ELF-1 (cell line): ENCODE measurements around the gene FAM222A.

ENCODE experiments used
- DNase-seq: peaks from one replicate; pipeline ENCODE4 v3.0.0-alpha.2; 2016; ENCODE audit warnings: low read depth, low spot score

FAM222A gene

GRCh38 chr12:109724321-109724892 is 10.8 kb downstream of the FAM222A start:
- DNase-seq: no peak

DNA sequence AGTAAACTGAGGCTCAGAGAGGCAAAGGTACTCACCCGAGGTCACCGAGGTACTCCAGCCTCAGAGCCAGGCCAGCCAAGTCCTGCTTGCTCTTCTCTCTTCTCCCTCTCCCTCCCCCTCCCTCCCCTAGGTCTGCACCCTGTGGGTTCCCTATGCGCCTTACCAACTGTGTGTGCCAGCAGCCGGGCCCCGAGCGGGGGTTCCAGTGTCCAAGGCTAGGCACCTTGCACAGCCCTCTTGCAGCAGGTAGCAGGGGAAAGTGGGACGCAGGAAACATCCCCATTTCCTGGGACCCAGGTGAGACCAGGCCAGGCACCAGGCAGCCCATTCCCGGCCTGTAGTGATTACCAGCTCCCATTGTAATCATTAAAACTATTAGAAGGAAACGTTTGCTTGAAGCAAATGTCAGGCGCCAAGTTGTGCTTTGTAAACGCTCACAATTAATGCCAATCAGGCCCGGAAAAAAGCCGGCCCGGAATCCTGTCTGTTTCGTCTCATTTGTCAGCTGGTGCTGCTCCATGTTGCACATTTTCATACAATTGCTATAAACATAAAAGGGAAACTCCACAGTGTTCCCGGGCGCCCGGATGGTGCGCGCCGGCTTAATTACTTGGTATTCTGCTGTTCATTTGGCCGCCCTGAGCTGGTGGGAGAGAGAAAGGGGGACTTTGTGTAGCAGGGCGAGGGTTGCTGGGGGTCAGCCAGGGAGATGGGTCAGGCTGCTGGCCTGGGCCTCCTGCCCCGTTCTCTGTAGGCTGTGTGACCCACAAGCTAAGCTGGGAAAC is 11.9 kb downstream of the FAM222A start:
- DNase-seq: no peak

GRCh38 chr12:109726106-109726497 is 12.5 kb downstream of the FAM222A start:
- no peak for DNase-seq

DNA sequence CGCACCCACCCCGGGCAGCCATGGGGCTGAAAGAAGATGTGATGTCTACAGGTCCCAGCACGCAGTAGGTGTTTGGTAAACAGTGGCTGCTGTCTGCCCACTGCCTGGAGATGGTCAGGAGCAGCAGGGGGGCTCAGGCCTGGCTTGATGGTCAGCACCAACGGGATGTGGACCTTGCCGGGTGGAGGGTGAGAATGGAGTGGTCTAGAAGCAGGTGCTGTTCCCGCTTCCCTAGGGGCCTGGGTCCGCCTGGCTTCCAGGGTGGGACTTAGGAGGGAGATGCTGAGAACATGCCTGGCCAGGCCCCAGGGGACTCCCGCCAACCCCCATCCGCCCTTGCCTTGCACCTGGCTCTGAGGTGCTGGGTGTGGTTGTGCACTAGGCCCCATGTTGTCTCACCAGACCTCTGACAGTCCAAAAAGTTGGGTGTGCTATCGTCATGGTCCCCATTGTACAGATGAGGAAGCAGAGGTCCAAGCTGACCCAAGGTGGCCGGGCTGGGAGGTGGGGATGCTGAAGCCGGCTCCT is 12.9 kb downstream of the FAM222A start:
- DNase-seq: no peak

GRCh38 chr12:109727039-109727723 is 13.6 kb downstream of the FAM222A start:
- no peak for DNase-seq

- no peak for DNase-seq
These were observed 14.4 kb downstream of the FAM222A start for GRCh38 chr12:109727746-109728726.

DNA sequence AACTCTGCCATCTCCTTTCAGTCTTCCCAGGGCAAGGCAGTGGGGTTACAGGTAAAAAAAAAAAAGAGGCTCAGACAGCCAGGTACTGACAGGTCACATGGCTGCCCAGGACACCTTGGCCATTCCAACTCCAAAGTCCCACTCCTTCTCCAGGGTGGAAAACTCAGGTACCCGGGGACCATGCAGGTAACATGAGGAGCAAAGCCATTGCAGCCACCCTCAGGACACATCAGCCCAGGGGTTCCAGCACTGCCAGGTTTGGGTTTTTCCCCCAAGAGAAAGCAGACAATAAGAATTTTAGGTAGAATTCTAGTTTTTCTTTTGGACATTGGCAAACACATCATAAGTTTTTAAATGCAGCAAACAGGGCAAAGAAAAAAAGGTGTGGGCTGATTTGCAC is 15.3 kb downstream of the FAM222A start:
- DNase-seq: no peak

DNA sequence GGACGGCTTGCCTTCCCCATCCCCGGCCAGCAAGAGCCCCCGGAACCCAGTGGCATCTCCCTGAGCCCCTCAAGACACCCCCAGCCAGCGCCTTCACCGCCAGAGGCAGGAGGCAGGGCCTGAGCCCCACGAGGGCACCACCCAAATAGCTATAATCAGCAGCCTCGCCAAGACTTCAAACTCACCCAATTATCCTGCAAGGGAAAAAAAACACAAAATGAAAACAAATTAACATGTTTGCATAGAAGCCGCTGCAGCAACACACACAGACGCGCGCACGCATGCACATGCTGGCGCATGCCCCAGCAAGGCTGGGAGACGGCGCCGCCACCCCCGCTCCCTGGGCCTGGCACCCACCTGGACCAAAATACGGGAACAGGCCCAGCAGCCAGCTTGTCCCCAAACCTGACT is 15.8 kb downstream of the FAM222A start:
- DNase-seq: no peak

GRCh38 chr12:109729801-109730200 is 16.2 kb downstream of the FAM222A start:
- DNase-seq: no peak

GRCh38 chr12:109730306-109731145 is 16.9 kb downstream of the FAM222A start:
- no peak for DNase-seq

- no peak for DNase-seq
These were observed 17.7 kb downstream of the FAM222A start for GRCh38 chr12:109731231-109731731.

- DNase-seq: no peak
These were observed 18.2 kb downstream of the FAM222A start for GRCh38 chr12:109731806-109732205.

GRCh38 chr12:109732321-109733305 is 19.0 kb downstream of the FAM222A start:
- no peak for DNase-seq

DNA sequence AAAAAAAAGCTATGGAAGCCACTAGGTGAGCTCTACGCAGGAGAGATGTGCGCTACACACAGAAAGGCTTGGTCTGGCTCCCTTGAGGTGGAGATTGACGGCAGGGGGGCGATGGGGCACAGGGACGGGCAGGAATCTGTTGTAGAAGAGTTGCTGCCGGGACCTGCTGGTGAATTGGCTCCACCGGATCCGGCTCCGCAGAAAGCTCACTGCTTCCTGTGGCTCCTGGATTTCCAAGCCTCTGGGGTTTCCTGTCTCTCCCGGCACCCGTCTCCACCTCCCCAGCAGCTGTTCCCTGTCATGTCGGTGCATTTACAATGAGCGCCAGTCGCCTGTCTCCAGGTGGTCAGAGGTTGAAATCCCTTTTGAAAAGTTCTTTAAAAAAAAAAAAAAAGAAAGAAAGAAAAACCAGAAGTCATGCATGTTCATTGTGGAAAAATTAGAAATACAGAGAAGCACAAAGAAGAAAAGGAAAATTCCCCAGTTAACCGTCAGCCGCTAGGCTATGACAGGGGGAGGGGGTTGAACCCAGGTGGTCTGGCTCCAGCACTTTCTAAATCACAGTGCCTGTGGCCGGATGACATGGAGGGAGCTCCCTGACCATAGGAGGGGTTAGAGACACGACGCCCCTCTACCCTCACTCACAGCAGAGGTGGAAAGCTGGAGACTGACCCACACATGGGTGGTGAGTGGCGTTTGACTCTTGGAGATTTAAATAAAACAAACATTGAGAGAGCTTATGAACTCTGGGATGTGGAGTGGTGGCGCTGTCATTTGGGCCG is 20.8 kb downstream of the FAM222A start:
- peak; percentile 77 for DNase-seq

DNA sequence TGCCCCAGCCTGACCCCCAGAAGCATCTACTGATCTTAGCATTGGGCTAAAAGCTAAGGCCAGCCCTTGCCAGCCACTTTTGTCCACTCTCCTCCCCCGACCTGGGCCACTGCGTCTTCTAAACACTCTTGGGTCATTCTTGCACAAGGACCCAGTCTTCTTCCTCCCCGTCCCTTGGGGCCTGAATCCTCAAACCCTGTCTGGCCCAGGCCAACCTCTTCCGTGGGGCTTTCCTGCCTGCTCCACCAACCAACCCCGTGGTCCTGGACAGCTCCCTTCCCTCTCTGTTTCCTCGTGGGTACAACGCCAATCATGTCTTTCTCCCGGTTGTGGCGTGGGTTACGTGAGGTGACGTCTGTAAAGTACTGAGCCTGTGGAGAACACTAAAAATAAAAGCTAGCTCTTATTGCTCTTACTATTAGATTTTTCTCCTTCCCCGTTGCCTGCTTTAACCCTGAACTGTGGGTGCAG is 21.5 kb downstream of the FAM222A start:
- no peak for DNase-seq

GRCh38 chr12:109735825-109736551 is 22.4 kb downstream of the FAM222A start:
- DNase-seq: no peak

DNA sequence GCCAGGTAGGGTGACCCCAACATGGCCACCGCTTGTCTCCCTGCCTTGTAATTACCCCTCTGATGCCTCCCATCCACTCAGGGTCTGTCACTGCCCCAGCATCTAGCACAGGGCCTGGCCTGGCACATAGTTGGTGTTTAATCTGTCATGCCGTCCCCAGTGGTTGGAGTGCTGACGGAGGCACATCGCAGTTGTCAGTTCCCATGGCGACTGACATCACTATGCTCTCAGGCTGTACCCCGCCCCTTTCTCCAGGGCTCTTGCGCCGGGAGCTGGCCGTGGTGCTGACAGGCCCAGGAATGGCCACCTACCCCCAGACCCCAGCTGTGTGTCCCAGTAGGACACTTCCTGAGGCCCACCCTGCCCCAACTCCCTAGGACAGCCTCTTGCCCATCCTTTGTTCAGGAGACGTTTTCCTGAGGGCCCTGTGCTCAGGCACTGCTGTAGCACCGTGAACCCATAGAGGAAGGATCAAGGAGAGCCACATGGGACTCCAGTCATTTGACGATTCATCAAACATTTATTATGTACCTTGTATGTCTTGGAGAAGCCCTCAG is 23.0 kb downstream of the FAM222A start:
- peak; percentile 91 for DNase-seq
